IMR-90 (cell line): Measurements from ENCODE around the gene CEP83. TPM values are rescaled to one million over a fixed set of nuclear protein-coding genes. Genes with fewer than 3 reads are reported as not detected.

Experiments used
- ATAC-seq: fragments of 200-7000 bp; cut with Tn5 transposase; 2 replicates; pipeline ENCODE4 v1.9.1; 2020; ENCODE audit warnings: low read depth, mild to moderate bottlenecking, moderate library complexity
- BruUV-seq: library from RNA; stranded (reverse); fragments of 400-500 nt; replicated peaks from 2 replicates; lab custom pipeline; 2021; lab: Mats Ljungman, UMichigan
- CTCF ChIA-PET: fragments of 300-600 bp; formaldehyde crosslinking; extraction: SDS; loops from one replicate; lab custom pipeline; 2021; ENCODE audit warnings: antibody characterized with exemption; lab: Yijun Ruan, JAX
- POLR2A ChIA-PET: fragments of 300-600 bp; sonication (Branson Sonifier 250); formaldehyde crosslinking; loops from one replicate; lab custom pipeline; 2022; ENCODE audit warnings: antibody characterized with exemption; ENCODE audit not compliant: unreplicated experiment; lab: Charles Lee
- DNase-seq: peaks from one replicate; pipeline ENCODE4 v3.0.0; 2013
- H2AFZ ChIP-seq: replicated peaks from 2 replicates; pipeline ENCODE3; 2013; ENCODE audit warnings: low read length, mild to moderate bottlenecking; ENCODE audit not compliant: poor library complexity
- H2AK5ac ChIP-seq: 2 replicates; pipeline ENCODE4 v1.6.1; 2013; ENCODE audit warnings: low read depth, low read length, inconsistent platforms
- H2AK9ac ChIP-seq: replicated peaks from 2 replicates; pipeline ENCODE3; 2013; ENCODE audit warnings: mild to moderate bottlenecking, low read depth, low read length, moderate library complexity; ENCODE audit not compliant: poor library complexity
- H2BK120ac ChIP-seq: 2 replicates; pipeline ENCODE4 v1.6.1; 2013; ENCODE audit warnings: low read depth, low read length, inconsistent platforms
- H2BK15ac ChIP-seq: 3 replicates; pipeline ENCODE4 v1.6.1; 2013; ENCODE audit warnings: low read depth, low read length, inconsistent platforms
- H2BK20ac ChIP-seq: 2 replicates; pipeline ENCODE4 v1.6.1; 2013; ENCODE audit warnings: low read depth, mild to moderate bottlenecking, inconsistent platforms, low read length, moderate library complexity
- H2BK5ac ChIP-seq: 2 replicates; pipeline ENCODE4 v1.6.1; 2013; ENCODE audit warnings: mild to moderate bottlenecking, low read depth, low read length, inconsistent platforms; ENCODE audit not compliant: poor library complexity, severe bottlenecking
- H3K14ac ChIP-seq: replicated peaks from 2 replicates; pipeline ENCODE4 v1.6.1; 2013; ENCODE audit warnings: low read depth, low read length, inconsistent platforms
- H3K18ac ChIP-seq: 2 replicates; pipeline ENCODE4 v1.6.1; 2013; ENCODE audit warnings: low read depth, low read length, control low read depth
- H3K23ac ChIP-seq: 2 replicates; pipeline ENCODE4 v1.6.1; 2013; ENCODE audit warnings: low read depth, low read length, inconsistent platforms
- H3K27ac ChIP-seq: 2 replicates; pipeline ENCODE4 v1.5.1; 2013; ENCODE audit warnings: mild to moderate bottlenecking, control low read depth, low read length; ENCODE audit not compliant: insufficient read depth
- H3K27me3 ChIP-seq: 2 replicates; pipeline ENCODE4 v1.6.1; 2013; ENCODE audit warnings: low read length; ENCODE audit not compliant: control insufficient read depth, insufficient read depth
- H3K36me3 ChIP-seq: 2 replicates; pipeline ENCODE4 v1.6.1; 2013; ENCODE audit warnings: low read length, mixed read lengths; ENCODE audit not compliant: control insufficient read depth, insufficient read depth
- H3K4ac ChIP-seq: 2 replicates; pipeline ENCODE4 v1.6.1; 2013; ENCODE audit warnings: low read depth, low read length, inconsistent platforms
- H3K4me1 ChIP-seq: 2 replicates; pipeline ENCODE4 v1.6.1; 2013; ENCODE audit warnings: low read length, mixed read lengths; ENCODE audit not compliant: control insufficient read depth, insufficient read depth
- H3K4me2 ChIP-seq: 2 replicates; pipeline ENCODE4 v1.6.1; 2013; ENCODE audit warnings: low read depth, mild to moderate bottlenecking, control low read depth, low read length, moderate library complexity
- H3K4me3 ChIP-seq: 2 replicates; pipeline ENCODE4 v1.5.1; 2013; ENCODE audit warnings: low read depth, mild to moderate bottlenecking, control low read depth, low read length, moderate library complexity; ENCODE audit not compliant: insufficient read depth
- H3K56ac ChIP-seq: 2 replicates; pipeline ENCODE4 v1.6.1; 2013; ENCODE audit warnings: low read length, inconsistent platforms; ENCODE audit not compliant: insufficient read depth; ENCODE audit errors: extremely low read depth
- H3K79me1 ChIP-seq, 2 experiments: 2 replicates each; pipeline ENCODE4 v1.6.1; 2013; ENCODE audit warnings: low read length in 2 of 2, inconsistent platforms in 1 of 2, low read depth in 1 of 2
- H3K9ac ChIP-seq: 2 replicates; pipeline ENCODE4 v1.6.1; 2013; ENCODE audit warnings: low read depth, low read length, control low read depth
- H3K9me1 ChIP-seq: 2 replicates; pipeline ENCODE4 v1.6.1; 2013; ENCODE audit warnings: low read length, inconsistent platforms; ENCODE audit not compliant: insufficient read depth
- H3K9me3 ChIP-seq: 2 replicates; pipeline ENCODE4 v1.6.1; 2013; ENCODE audit warnings: low read length; ENCODE audit not compliant: control insufficient read depth, insufficient read depth
- H4K20me1 ChIP-seq: 2 replicates; pipeline ENCODE4 v1.6.1; 2013; ENCODE audit warnings: low read length, inconsistent platforms; ENCODE audit not compliant: insufficient read depth
- H4K5ac ChIP-seq: 2 replicates; pipeline ENCODE4 v1.6.1; 2013; ENCODE audit warnings: mild to moderate bottlenecking, low read depth, low read length, control low read depth
- H4K8ac ChIP-seq, 2 experiments: 2 replicates each; pipeline ENCODE4 v1.6.1; 2013; ENCODE audit warnings: low read depth in 2 of 2, low read length in 2 of 2, control low read depth in 1 of 2, inconsistent platforms in 1 of 2
- H4K91ac ChIP-seq: 2 replicates; pipeline ENCODE4 v1.6.1; 2013; ENCODE audit warnings: low read depth, low read length, inconsistent platforms; ENCODE audit not compliant: insufficient read depth
- BHLHE40 ChIP-seq: fragments of 150-350 bp; IDR thresholded peaks from 2 replicates; pipeline ENCODE4 v1.6.1; 2016; ENCODE audit warnings: mild to moderate bottlenecking, low read depth, low read length
- CEBPB ChIP-seq: IDR thresholded peaks from 2 replicates; pipeline ENCODE4 v1.6.1; 2012; ENCODE audit warnings: low read depth, low read length, improper control_type of control experiment
- CHD1 ChIP-seq: IDR thresholded peaks from 2 replicates; pipeline ENCODE4 v1.6.1; 2012; ENCODE audit warnings: low read depth, low read length, improper control_type of control experiment
- CTCF ChIP-seq: conservative IDR thresholded peaks from 2 replicates; pipeline ENCODE4 v1.5.1; 2012; ENCODE audit warnings: mild to moderate bottlenecking, low read depth, low read length, improper control_type of control experiment
- FOS ChIP-seq: fragments of 150-350 bp; IDR thresholded peaks from 2 replicates; pipeline ENCODE4 v1.6.1; 2016; ENCODE audit warnings: low read depth, low read length
- MAFK ChIP-seq: IDR thresholded peaks from 2 replicates; pipeline ENCODE4 v1.6.1; 2012; ENCODE audit warnings: low read depth, low read length, improper control_type of control experiment
- MAZ ChIP-seq: IDR thresholded peaks from 2 replicates; pipeline ENCODE4 v1.6.1; 2012; ENCODE audit warnings: low read depth, mild to moderate bottlenecking, low read length, improper control_type of control experiment, moderate library complexity, borderline replicate concordance
- MXI1 ChIP-seq: IDR thresholded peaks from 2 replicates; pipeline ENCODE4 v1.6.1; 2012; ENCODE audit warnings: low read depth, mild to moderate bottlenecking, low read length, moderate library complexity, borderline replicate concordance
- NFE2L2 ChIP-seq: fragments of 150-350 bp; IDR thresholded peaks from 2 replicates; pipeline ENCODE4 v1.6.1; 2016; ENCODE audit warnings: low read depth, mild to moderate bottlenecking, low read length
- POLR2A ChIP-seq: IDR thresholded peaks from 2 replicates; pipeline ENCODE4 v1.6.1; 2012; ENCODE audit warnings: mild to moderate bottlenecking, low read depth, low read length
- RAD21 ChIP-seq: IDR thresholded peaks from 2 replicates; pipeline ENCODE4 v1.6.1; 2012; ENCODE audit warnings: low read length, improper control_type of control experiment
- RCOR1 ChIP-seq: IDR thresholded peaks from 2 replicates; pipeline ENCODE4 v1.6.1; 2012; ENCODE audit warnings: mild to moderate bottlenecking, low read length, improper control_type of control experiment; ENCODE audit not compliant: insufficient replicate concordance
- RFX5 ChIP-seq: IDR thresholded peaks from 2 replicates; pipeline ENCODE4 v1.8.0; 2012; ENCODE audit warnings: low read depth, mild to moderate bottlenecking, low read length, moderate library complexity
- SMC3 ChIP-seq: fragments of 150-350 bp; IDR thresholded peaks from 2 replicates; pipeline ENCODE4 v1.6.1; 2016; ENCODE audit warnings: low read depth, mild to moderate bottlenecking, antibody characterized with exemption, low read length, moderate library complexity
- WGBS, 2 experiments: methylation state at CpG; one replicate each; pipeline versions ENCODE4 v1.1.5 to v1.1.7; 2013; ENCODE audit warnings: missing lambda C conversion rate in 2 of 2; ENCODE audit not compliant: insufficient read length in 1 of 2; ENCODE audit errors: extremely low coverage in 2 of 2; 5-methylcytosine and 5-hydroxymethylcytosine counted together
- dilution Hi-C: fragments of 300-500 bp; cut with HindIII; formaldehyde crosslinking; loops from one replicate; pipeline ENCODE4 v1.14.3; 2018; ENCODE audit warnings: low sequenced_read_pairs; ENCODE audit not compliant: unreplicated experiment
- in situ Hi-C: fragments of 300-500 bp; cut with MboI; formaldehyde crosslinking; loops from 3 replicates; pipeline ENCODE4 v1.14.3; 2019; ENCODE audit warnings: low sequenced_read_pairs, inconsistent platforms, mixed read lengths
- intact Hi-C: fragments of 100-400 bp; cut with micrococcal nuclease; formaldehyde crosslinking; loops from 2 replicates; pipeline ENCODE4 v1.10.0; 2022
- polyA plus RNA-seq, 3 experiments: library from polyadenylated mRNA; depleted of rRNA; stranded (reverse); fragments of >200 nt; gene quantifications; 2 replicates each; pipeline ENCODE4 v1.2.3, GENCODE V29; 2012; ENCODE audit warnings: low replicate concordance in 1 of 3
- total RNA-seq: library from RNA; depleted of rRNA; stranded (reverse); fragments of >200 nt; gene quantifications from 2 replicates; pipeline ENCODE4 v1.2.3, GENCODE V29; 2012
- TF ChIP-seq, protein P1 (sequence below): fragments of 150-350 bp; IDR thresholded peaks from 2 replicates; pipeline ENCODE4 v1.6.1; 2017; ENCODE audit warnings: mild to moderate bottlenecking, antibody characterized with exemption, low read length, low read depth
- TF ChIP-seq, protein P2 (sequence below): fragments of 150-350 bp; IDR thresholded peaks from 2 replicates; pipeline ENCODE4 v1.6.1; 2016; ENCODE audit warnings: low read depth, mild to moderate bottlenecking, low read length, moderate library complexity, borderline replicate concordance

CEP83 gene
- total and polyA plus RNA-seq, 2 of the 4 experiments (the other 2 are of a cell fraction) = 3.9 to 8.9 TPM

DNA sequence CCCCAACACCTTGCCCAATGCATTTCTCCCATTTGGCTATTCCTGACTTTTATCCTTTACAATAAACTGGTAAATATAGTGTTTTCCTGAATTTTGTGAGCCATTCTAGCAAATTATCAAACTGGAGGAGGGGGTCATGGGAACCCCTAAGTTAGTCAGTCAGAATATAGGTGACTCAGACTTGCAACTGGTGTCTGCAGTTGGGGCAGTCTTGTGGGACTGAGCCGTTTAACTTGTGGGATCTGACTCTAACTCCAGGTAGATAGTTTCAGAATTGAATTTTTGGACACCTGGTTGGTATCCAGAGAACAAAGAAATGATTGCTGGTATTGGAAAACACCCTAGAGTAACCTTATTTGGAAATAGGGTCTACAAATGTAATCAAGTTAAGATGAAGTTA lies 133.4 kb downstream of the CEP83 start:
- no TSS peak for BruUV-seq
- Histone ChIP-seq H3K36me3 (peaks cover 3% of the 10 kb centered on the region), H3K18ac (no peak overlapping the region), H3K27me3 (no peaks in the 10 kb centered on the region), H4K5ac (no peak overlapping the region), H2AK9ac (no peak overlapping the region), H3K4ac (no peak overlapping the region), H3K9me3 (peaks cover 4% of the 10 kb centered on the region), H3K79me1 (no peaks in the 10 kb centered on the region), H3K4me1 (no peaks in the 10 kb centered on the region), H3K9me1 (no peaks in the 10 kb centered on the region), H3K4me2 (no peak overlapping the region), H2BK5ac (no peak overlapping the region), H2BK20ac (no peak overlapping the region), H2BK15ac (no peak overlapping the region), H3K14ac (no peak overlapping the region), H3K56ac (no peak overlapping the region), H4K91ac (no peak overlapping the region), H3K23ac (no peak overlapping the region), H4K20me1 (no peaks in the 10 kb centered on the region), H3K27ac (no peak overlapping the region), H2AFZ (no peak overlapping the region), H3K4me3 (no peak overlapping the region), H2BK120ac (no peak overlapping the region), H3K9ac (no peak overlapping the region), H4K8ac (no peak overlapping the region), H2AK5ac (no peak overlapping the region)
- no peak for DNase-seq
- in situ Hi-C loops (no loop called here), dilution Hi-C loops (no loop called here), intact Hi-C loops (no loop called here)
- ATAC-seq = no peak
- no peak for TF ChIP-seq RCOR1
- no peak for TF ChIP-seq RFX5
- no peak for TF ChIP-seq CHD1
- TF ChIP-seq, protein P1, sequence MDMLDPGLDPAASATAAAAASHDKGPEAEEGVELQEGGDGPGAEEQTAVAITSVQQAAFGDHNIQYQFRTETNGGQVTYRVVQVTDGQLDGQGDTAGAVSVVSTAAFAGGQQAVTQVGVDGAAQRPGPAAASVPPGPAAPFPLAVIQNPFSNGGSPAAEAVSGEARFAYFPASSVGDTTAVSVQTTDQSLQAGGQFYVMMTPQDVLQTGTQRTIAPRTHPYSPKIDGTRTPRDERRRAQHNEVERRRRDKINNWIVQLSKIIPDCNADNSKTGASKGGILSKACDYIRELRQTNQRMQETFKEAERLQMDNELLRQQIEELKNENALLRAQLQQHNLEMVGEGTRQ = no peak
- no peak for TF ChIP-seq NFE2L2
- TF ChIP-seq BHLHE40 = no peak
- TF ChIP-seq, protein P2, sequence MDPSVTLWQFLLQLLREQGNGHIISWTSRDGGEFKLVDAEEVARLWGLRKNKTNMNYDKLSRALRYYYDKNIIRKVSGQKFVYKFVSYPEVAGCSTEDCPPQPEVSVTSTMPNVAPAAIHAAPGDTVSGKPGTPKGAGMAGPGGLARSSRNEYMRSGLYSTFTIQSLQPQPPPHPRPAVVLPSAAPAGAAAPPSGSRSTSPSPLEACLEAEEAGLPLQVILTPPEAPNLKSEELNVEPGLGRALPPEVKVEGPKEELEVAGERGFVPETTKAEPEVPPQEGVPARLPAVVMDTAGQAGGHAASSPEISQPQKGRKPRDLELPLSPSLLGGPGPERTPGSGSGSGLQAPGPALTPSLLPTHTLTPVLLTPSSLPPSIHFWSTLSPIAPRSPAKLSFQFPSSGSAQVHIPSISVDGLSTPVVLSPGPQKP = no peak
- no peak for TF ChIP-seq CTCF
- no peak for TF ChIP-seq RAD21
- no peak for TF ChIP-seq POLR2A
- TF ChIP-seq SMC3 = no peak
- TF ChIP-seq MAFK = no peak
- TF ChIP-seq CEBPB = no peak
- TF ChIP-seq FOS = no peak
- no peak for TF ChIP-seq MXI1
- TF ChIP-seq MAZ = no peak
- CTCF ChIA-PET = no interaction called here
- POLR2A ChIA-PET = no interaction called here
- WGBS, 2 experiments = 80% methylated on average over 1 of the region's 1 CpG; no CpG with 5 or more reads in 1 of the 2 experiments
